ENCODE data around the gene LRGUK.

- TF ChIP-seq RFX5 (IDR thresholded peaks at IDR 0.05; ENCODE audit: low read depth, low read length) (no peak), CTCF (conservative IDR thresholded peaks at IDR 0.05; ENCODE audit: low read depth, low read length) (no peak), MXI1 (IDR thresholded peaks at IDR 0.05; ENCODE audit: borderline replicate concordance, low read depth, low read length) (no peak), RCOR1 (IDR thresholded peaks at IDR 0.05; ENCODE audit: insufficient replicate concordance, low read length) (no peak), POLR2A (IDR thresholded peaks at IDR 0.05; ENCODE audit: low read depth, low read length) (no peak), CEBPB (IDR thresholded peaks at IDR 0.05; ENCODE audit: low read depth, low read length) (no peak), BHLHE40 (IDR thresholded peaks at IDR 0.05; ENCODE audit: low read depth, low read length) (no peak), SMC3 (IDR thresholded peaks at IDR 0.05; ENCODE audit: low read depth, low read length) (no peak), ELK1 (IDR thresholded peaks at IDR 0.05; ENCODE audit: borderline replicate concordance, low read depth, low read length) (no peak)
Observed at GRCh38 chr7:134276951-134277350, 149.8 kb downstream of the LRGUK start.
